ENCODE data around the gene FAM107B.
A peak's percentile ranks its signal among the peaks of the same experiment; 100 is the strongest.

Gene FAM107B

DNA sequence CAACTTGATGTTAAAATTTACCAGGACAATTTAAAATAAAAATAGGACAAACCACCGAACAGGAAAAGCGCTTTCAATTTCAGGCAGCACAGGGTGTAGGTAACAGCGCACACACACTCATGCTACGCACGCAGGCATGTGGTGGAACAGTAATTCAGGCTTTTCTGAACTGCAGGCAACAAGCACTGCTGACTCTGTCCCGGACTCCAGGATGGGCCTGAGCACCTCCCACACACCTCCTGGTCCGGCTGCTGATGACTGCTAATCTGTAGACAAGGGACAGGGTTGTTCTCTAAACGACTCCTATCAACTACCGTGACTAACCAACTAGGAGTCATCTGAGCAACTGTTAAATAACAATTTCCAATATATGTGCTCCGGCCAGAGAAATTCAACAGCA lies 251.4 kb downstream of the FAM107B start:
- TF ChIP-seq, protein P1, sequence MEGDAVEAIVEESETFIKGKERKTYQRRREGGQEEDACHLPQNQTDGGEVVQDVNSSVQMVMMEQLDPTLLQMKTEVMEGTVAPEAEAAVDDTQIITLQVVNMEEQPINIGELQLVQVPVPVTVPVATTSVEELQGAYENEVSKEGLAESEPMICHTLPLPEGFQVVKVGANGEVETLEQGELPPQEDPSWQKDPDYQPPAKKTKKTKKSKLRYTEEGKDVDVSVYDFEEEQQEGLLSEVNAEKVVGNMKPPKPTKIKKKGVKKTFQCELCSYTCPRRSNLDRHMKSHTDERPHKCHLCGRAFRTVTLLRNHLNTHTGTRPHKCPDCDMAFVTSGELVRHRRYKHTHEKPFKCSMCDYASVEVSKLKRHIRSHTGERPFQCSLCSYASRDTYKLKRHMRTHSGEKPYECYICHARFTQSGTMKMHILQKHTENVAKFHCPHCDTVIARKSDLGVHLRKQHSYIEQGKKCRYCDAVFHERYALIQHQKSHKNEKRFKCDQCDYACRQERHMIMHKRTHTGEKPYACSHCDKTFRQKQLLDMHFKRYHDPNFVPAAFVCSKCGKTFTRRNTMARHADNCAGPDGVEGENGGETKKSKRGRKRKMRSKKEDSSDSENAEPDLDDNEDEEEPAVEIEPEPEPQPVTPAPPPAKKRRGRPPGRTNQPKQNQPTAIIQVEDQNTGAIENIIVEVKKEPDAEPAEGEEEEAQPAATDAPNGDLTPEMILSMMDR (IDR thresholded peaks at IDR 0.05; ENCODE audit: low read depth, low read length) = no peak
- DNase-seq (ENCODE audit: low read depth, low spot score) = no peak
- no peak overlapping the region for H3K4me3 ChIP-seq (ENCODE audit: low read depth, low read length)
- in situ Hi-C loops (cut with HindIII; ENCODE audit: low sequenced_read_pairs) = no loop called here

DNA sequence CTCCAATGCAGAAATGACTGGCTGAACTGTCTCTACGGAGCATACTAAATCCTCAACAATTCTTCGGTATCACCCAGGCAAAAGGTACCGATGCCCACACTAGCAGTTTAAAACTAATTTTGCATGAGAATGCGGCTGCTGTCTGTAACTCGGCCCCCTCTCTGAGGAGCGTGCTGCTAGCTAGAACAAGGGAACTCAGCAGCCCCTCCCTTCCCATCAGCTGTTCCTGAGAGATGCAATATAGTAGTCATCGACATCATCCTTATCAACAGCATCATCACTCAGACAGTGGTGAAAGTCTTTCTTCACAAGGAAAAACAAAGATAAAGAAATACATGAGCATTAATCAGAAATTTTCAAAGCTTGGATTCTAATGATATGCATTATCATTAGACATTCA lies 254.9 kb downstream of the FAM107B start:
- in situ Hi-C loops (cut with HindIII; ENCODE audit: low sequenced_read_pairs) = no loop called here
- TF ChIP-seq, protein P1 (IDR thresholded peaks at IDR 0.05; ENCODE audit: low read depth, low read length) = no peak

DNA sequence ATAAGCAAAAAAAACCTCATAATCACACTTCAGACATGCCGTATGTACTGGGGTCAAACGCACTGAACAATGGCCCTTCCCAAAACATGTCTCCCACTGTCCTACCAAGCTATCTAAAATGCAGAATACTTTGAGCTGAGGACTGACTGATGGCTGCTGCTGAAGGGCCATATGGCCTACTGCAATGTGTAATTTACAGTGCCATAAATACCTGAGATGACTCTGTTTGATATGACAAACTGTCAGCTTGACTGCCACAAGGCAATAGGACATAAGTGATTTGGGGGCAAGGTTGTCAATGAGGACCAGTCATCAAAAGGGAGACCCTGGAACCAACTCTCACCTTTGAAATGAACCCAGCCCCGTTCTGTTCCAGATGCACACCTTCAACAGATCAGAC lies 256.5 kb downstream of the FAM107B start:
- TF ChIP-seq, protein P1 (IDR thresholded peaks at IDR 0.05; ENCODE audit: low read depth, low read length) = no peak
- DNase-seq (ENCODE audit: low read depth, low spot score) = no peak
- in situ Hi-C loops (cut with HindIII; ENCODE audit: low sequenced_read_pairs) = no loop called here
- H3K4me3 ChIP-seq (ENCODE audit: low read depth, low read length) = no peak overlapping the region

More for the DNA sequence above, 254.9 kb downstream of the FAM107B start:
- H3K4me3 ChIP-seq (ENCODE audit: low read depth, low read length) = no peak overlapping the region
- no peak for DNase-seq (ENCODE audit: low read depth, low spot score)

DNA sequence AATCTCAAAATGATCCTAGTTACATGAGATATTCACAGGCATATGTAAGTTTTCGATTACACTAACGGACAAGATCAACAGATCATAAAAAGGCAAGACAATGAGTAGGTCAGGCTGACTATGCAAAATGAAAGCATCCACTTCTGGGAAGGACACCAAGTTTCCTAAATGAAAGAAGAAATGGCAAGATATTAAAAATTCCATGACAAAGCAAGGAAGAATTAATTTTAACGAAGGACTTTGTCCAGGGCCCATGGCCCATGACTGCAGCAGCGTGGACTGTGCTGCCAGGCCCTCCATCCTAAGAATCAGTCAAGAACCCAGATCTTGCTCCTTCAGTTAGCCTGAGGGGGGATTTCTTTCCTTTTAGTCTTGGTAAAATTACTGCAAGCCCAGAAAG lies 261.6 kb downstream of the FAM107B start:
- in situ Hi-C loops (cut with HindIII; ENCODE audit: low sequenced_read_pairs) = no loop called here
- TF ChIP-seq, protein P1 (IDR thresholded peaks at IDR 0.05; ENCODE audit: low read depth, low read length) = no peak
- no peak overlapping the region for H3K4me3 ChIP-seq (ENCODE audit: low read depth, low read length)
- no peak for DNase-seq (ENCODE audit: low read depth, low spot score)

DNA sequence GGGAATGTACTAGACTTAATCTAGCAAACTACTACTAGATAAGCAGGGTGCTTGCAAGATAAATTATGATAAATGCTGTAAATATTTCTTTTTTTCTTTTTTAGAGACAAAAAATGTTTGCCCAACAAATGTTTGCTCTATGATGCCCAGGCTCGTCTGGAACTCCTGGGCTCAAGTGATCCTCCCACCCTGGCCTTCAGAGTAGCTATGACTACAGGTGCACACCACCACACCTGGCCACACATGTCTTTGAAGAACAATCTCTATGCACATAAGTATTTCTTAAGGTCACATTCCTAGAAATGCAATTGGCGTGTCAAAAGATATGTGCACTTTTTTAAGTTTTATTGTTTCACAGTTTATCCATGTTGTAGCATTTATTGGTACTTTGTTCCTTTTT lies 264.4 kb downstream of the FAM107B start:
- TF ChIP-seq, protein P1 (IDR thresholded peaks at IDR 0.05; ENCODE audit: low read depth, low read length) = no peak
- DNase-seq (ENCODE audit: low read depth, low spot score) = no peak
- no peak overlapping the region for H3K4me3 ChIP-seq (ENCODE audit: low read depth, low read length)
- in situ Hi-C loops (cut with HindIII; ENCODE audit: low sequenced_read_pairs) = no loop called here

DNA sequence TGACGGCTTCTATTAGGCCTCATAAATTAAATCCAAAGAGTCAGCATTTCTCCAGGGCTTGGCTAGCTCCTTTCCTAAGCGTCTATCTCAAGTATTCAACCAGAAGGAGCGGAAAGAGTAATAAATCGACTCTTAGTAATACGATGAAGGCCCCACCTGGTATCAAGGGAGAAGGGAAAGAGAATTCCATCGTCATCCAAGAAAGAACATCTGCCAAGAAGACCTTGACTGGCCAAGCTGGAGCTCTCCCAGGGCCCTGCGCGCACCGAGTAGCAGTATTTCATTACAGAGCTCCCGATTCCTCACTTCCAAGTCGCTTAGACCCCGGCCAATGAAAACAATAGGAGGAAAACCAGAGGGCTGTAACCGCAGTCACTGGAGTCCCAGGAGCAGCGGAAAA lies 266.0 kb downstream of the FAM107B start:
- DNase-seq (ENCODE audit: low read depth, low spot score) = peak; percentile 13
- no peak overlapping the region for H3K4me3 ChIP-seq (ENCODE audit: low read depth, low read length)
- in situ Hi-C loops (cut with HindIII; ENCODE audit: low sequenced_read_pairs) = no loop called here
- TF ChIP-seq, protein P1 (IDR thresholded peaks at IDR 0.05; ENCODE audit: low read depth, low read length) = no peak

DNA sequence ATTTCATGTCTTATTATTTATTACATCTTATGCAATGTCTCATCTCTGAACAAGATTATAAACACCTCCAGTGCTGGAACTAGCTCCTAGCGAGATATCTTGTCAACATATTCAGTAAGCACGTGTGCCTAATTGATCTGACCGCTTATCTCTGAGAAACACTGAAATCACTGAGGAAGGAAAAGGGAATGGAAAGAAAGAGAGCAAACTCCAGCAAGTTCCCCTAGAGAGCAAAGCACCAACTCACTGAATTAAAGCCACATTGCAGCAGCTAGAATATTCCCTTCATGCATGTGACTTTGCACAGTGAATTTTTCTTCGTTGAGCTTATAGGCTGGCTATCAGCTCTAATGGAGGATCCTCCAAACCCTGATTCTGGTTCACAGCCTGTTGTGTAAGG lies 266.9 kb downstream of the FAM107B start:
- no peak for DNase-seq (ENCODE audit: low read depth, low spot score)
- H3K4me3 ChIP-seq (ENCODE audit: low read depth, low read length) = no peak overlapping the region
- TF ChIP-seq, protein P1 (IDR thresholded peaks at IDR 0.05; ENCODE audit: low read depth, low read length) = no peak
- in situ Hi-C loops (cut with HindIII; ENCODE audit: low sequenced_read_pairs) = no loop called here
